ENCODE measurements around the gene WDR27. TPM values are rescaled to one million over a fixed set of nuclear protein-coding genes. Genes with fewer than 3 reads are reported as not detected.

Gene WDR27
- total and polyA plus RNA-seq, 10 of the 15 experiments (the other 5 are each of a cell fraction or from before 2014, with no cell fraction given), result 1.9 to 33.2 (median 19.0) TPM

- intact Hi-C loops (cut with micrococcal nuclease; ENCODE audit: unreplicated experiment), result no loop called here
Measured at GRCh38 chr6:169623343-169623742, 78.5 kb downstream of the WDR27 start.

GRCh38 chr6:169622618-169623017 is 79.2 kb downstream of the WDR27 start:
- 76% methylated on average over 6 of the region's 6 CpGs for WGBS (ENCODE audit: insufficient coverage, insufficient replicate concordance, low lambda C conversion rate, missing lambda C conversion rate)
- no peak overlapping the region for H3K9ac ChIP-seq (ENCODE audit: control insufficient read depth, insufficient read depth, low read length)
- no peaks in the 10 kb centered on the region for H3K79me2 ChIP-seq (ENCODE audit: control insufficient read depth, insufficient read depth, low read length)
- H3K27ac ChIP-seq (ENCODE audit: control insufficient read depth, insufficient read depth), result no peak overlapping the region
- H3K36me3 ChIP-seq (ENCODE audit: control insufficient read depth in 2 of 2, insufficient read depth in 2 of 2, low read length in 1 of 2), result no peaks in the 10 kb centered on the region
- H3K9me3 ChIP-seq (replicated peaks; ENCODE audit: control insufficient read depth, insufficient read depth, low read length), result no peaks in the 10 kb centered on the region
- RAD21 ChIA-PET (ENCODE audit: unreplicated experiment), result no interaction called here
- BruUV-seq (replicated peaks), result no TSS peak
- DNase-seq (ENCODE audit: low read depth, low spot score) (no peak), FAIRE-seq (no peak), ATAC-seq (no peak)
- H3K27me3 ChIP-seq (replicated peaks in 1 of 2; ENCODE audit: control insufficient read depth in 2 of 2, insufficient read depth in 2 of 2, low read length in 1 of 2), result no peaks in the 10 kb centered on the region
- no peaks in the 10 kb centered on the region for H4K20me1 ChIP-seq (ENCODE audit: control insufficient read depth, insufficient read depth)
- H3K4me2 ChIP-seq (ENCODE audit: control insufficient read depth, insufficient read depth), result no peak overlapping the region
- no peak for TF ChIP-seq SUPT20H (IDR thresholded peaks at IDR 0.05; ENCODE audit: borderline replicate concordance, control insufficient read depth, low read depth, low read length)
- TF ChIP-seq SRF (IDR thresholded peaks at IDR 0.05; ENCODE audit: low read depth in 2 of 2, low read length in 2 of 2), result no peak
- no peak for TF ChIP-seq ZNF622 (IDR thresholded peaks at IDR 0.05)
- TF ChIP-seq NFYA (IDR thresholded peaks at IDR 0.05; ENCODE audit: borderline replicate concordance, low read depth, low read length), result no peak
- no peak for TF ChIP-seq ZNF217 (IDR thresholded peaks at IDR 0.05)
- CTCF ChIA-PET, result interaction anchor here (1.4 kb wide), 1 partner anchor 14 kb away, joined by 3 read pairs; no protein-coding TSS in a partner anchor
- in situ Hi-C loops (cut with MboI), result no loop called here
- no peaks in the 10 kb centered on the region for H3K4me1 ChIP-seq (ENCODE audit: control insufficient read depth, insufficient read depth, low read length)
- no peak overlapping the region for H3K4me3 ChIP-seq
- POLR2A ChIA-PET, result no interaction called here
- intact Hi-C loops (cut with micrococcal nuclease; ENCODE audit: unreplicated experiment), result no loop called here
- SMC1A ChIA-PET (ENCODE audit: uncharacterized antibody, unreplicated experiment), result no interaction called here
- no peak overlapping the region for H2AFZ ChIP-seq (ENCODE audit: control insufficient read depth, low read depth, low read length)

More at GRCh38 chr6:169623343-169623742, 78.5 kb downstream of the WDR27 start:
- Histone ChIP-seq H3K9me3 (replicated peaks; ENCODE audit: control insufficient read depth, insufficient read depth, low read length) (no peaks in the 10 kb centered on the region), H3K9ac (ENCODE audit: control insufficient read depth, insufficient read depth, low read length) (no peak overlapping the region), H3K4me1 (ENCODE audit: control insufficient read depth, insufficient read depth, low read length) (no peaks in the 10 kb centered on the region), H3K4me3 (no peak overlapping the region), H4K20me1 (ENCODE audit: control insufficient read depth, insufficient read depth) (no peaks in the 10 kb centered on the region), H3K36me3 (ENCODE audit: control insufficient read depth in 2 of 2, insufficient read depth in 2 of 2, low read length in 1 of 2) (no peaks in the 10 kb centered on the region), H3K27ac (ENCODE audit: control insufficient read depth, insufficient read depth) (no peak overlapping the region), H3K27me3 (replicated peaks in 1 of 2; ENCODE audit: control insufficient read depth in 2 of 2, insufficient read depth in 2 of 2, low read length in 1 of 2) (no peaks in the 10 kb centered on the region), H2AFZ (ENCODE audit: control insufficient read depth, low read depth, low read length) (no peak overlapping the region), H3K4me2 (ENCODE audit: control insufficient read depth, insufficient read depth) (no peak overlapping the region), H3K79me2 (ENCODE audit: control insufficient read depth, insufficient read depth, low read length) (no peaks in the 10 kb centered on the region)
- in situ Hi-C loops (cut with MboI), result no loop called here
- ATAC-seq (no peak), DNase-seq (ENCODE audit: low read depth, low spot score) (no peak), FAIRE-seq (no peak)
- ChIA-PET RAD21 (ENCODE audit: unreplicated experiment) (no interaction called here), POLR2A (no interaction called here), SMC1A (ENCODE audit: uncharacterized antibody, unreplicated experiment) (no interaction called here), CTCF (no interaction called here)
- no TSS peak for BruUV-seq (replicated peaks)
- TF ChIP-seq CHD2 (IDR thresholded peaks at IDR 0.05; ENCODE audit: borderline replicate concordance, low read depth, low read length) (no peak), NFYA (IDR thresholded peaks at IDR 0.05; ENCODE audit: borderline replicate concordance, low read depth, low read length) (no peak), ZNF24 (IDR thresholded peaks at IDR 0.05) (no peak), CREB1 (IDR thresholded peaks at IDR 0.05; ENCODE audit: low read depth) (no peak), ZNF207 (IDR thresholded peaks at IDR 0.05; ENCODE audit: borderline replicate concordance) (no peak), SRF (IDR thresholded peaks at IDR 0.05; ENCODE audit: low read depth in 2 of 2, low read length in 2 of 2) (no peak), BCL11A (IDR thresholded peaks at IDR 0.05; ENCODE audit: low read depth, low read length) (no peak), KAT2A (conservative IDR thresholded peaks at IDR 0.05; ENCODE audit: control insufficient read depth, low read depth, low read length) (no peak), TCF7 (IDR thresholded peaks at IDR 0.05; ENCODE audit: borderline replicate concordance) (no peak), PBX3 (IDR thresholded peaks at IDR 0.05; ENCODE audit: insufficient replicate concordance, low read depth, low read length) (no peak), SMAD1 (IDR thresholded peaks at IDR 0.05; ENCODE audit: low read depth, partially characterized antibody) (no peak)
- WGBS (ENCODE audit: insufficient coverage, insufficient replicate concordance, low lambda C conversion rate, missing lambda C conversion rate), result 73% methylated on average over 7 of the region's 7 CpGs
